Neural cell (in vitro differentiated cells): Measurements from ENCODE around the gene SFTPA1.

Source experiments
- EP300 ChIP-seq: fragments of 450-650 bp; conservative IDR thresholded peaks from 2 replicates; pipeline ENCODE4 v1.6.1; 2014; ENCODE audit warnings: antibody characterized with exemption, mild to moderate bottlenecking, moderate library complexity; ENCODE audit not compliant: poor library complexity, severe bottlenecking
- SMC3 ChIP-seq: fragments of 450-650 bp; conservative IDR thresholded peaks from 2 replicates; pipeline ENCODE4 v1.6.1; 2014; ENCODE audit warnings: antibody characterized with exemption, mild to moderate bottlenecking, moderate library complexity; ENCODE audit not compliant: poor library complexity
- TAF1 ChIP-seq: IDR thresholded peaks from 2 replicates; pipeline ENCODE4 v1.6.1; 2012; ENCODE audit warnings: low read depth
- TF ChIP-seq, protein P1 (sequence below): fragments of 450-650 bp; IDR thresholded peaks from 2 replicates; pipeline ENCODE4 v1.5.1; 2014; ENCODE audit warnings: antibody characterized with exemption, mild to moderate bottlenecking, moderate library complexity; ENCODE audit not compliant: poor library complexity, severe bottlenecking

DNA sequence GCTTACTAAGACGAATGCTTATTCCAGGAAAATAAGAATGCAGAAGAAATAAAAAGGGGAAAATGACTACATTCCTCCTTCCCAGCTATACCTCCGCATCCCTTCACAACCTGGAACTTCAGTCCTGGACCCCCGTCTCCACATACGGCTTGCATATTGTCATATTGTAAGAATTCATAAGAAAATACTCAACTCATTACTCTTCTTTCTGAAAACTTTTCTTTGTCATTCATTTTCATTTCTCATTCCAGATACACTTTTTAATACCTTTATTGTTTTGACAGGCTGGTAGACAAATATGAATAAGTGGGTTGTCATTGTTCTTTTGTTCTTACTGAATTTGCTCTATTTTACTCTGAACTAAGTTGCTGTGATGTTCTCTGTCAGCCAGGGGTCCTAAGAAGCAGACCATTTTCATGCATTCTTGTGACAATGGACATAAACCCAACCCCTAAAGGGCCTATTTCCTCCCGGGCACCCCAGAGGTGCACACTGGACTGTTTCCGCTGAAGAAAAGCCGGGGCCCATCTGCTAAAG, 27.2 kb upstream of the SFTPA1 start:
- TF ChIP-seq, protein P1, sequence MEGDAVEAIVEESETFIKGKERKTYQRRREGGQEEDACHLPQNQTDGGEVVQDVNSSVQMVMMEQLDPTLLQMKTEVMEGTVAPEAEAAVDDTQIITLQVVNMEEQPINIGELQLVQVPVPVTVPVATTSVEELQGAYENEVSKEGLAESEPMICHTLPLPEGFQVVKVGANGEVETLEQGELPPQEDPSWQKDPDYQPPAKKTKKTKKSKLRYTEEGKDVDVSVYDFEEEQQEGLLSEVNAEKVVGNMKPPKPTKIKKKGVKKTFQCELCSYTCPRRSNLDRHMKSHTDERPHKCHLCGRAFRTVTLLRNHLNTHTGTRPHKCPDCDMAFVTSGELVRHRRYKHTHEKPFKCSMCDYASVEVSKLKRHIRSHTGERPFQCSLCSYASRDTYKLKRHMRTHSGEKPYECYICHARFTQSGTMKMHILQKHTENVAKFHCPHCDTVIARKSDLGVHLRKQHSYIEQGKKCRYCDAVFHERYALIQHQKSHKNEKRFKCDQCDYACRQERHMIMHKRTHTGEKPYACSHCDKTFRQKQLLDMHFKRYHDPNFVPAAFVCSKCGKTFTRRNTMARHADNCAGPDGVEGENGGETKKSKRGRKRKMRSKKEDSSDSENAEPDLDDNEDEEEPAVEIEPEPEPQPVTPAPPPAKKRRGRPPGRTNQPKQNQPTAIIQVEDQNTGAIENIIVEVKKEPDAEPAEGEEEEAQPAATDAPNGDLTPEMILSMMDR = no peak
- TF ChIP-seq TAF1 (no peak), EP300 (no peak), SMC3 (no peak)
